Measurements from ENCODE around the gene PTPN11. TPM values are rescaled to one million over a fixed set of nuclear protein-coding genes. Genes with fewer than 3 reads are reported as not detected.
"Not testable (repeated sequence)": the region's sequence is repeated elsewhere in the genome, so short reads cannot be mapped to it uniquely, and the experiment has no call there.

PTPN11 gene
- 16.5 and 52.9 TPM in 2 replicates for total RNA-seq (2014; rRNA removed; shearing (Covaris generic); ENCODE audit: low replicate concordance)

DNA sequence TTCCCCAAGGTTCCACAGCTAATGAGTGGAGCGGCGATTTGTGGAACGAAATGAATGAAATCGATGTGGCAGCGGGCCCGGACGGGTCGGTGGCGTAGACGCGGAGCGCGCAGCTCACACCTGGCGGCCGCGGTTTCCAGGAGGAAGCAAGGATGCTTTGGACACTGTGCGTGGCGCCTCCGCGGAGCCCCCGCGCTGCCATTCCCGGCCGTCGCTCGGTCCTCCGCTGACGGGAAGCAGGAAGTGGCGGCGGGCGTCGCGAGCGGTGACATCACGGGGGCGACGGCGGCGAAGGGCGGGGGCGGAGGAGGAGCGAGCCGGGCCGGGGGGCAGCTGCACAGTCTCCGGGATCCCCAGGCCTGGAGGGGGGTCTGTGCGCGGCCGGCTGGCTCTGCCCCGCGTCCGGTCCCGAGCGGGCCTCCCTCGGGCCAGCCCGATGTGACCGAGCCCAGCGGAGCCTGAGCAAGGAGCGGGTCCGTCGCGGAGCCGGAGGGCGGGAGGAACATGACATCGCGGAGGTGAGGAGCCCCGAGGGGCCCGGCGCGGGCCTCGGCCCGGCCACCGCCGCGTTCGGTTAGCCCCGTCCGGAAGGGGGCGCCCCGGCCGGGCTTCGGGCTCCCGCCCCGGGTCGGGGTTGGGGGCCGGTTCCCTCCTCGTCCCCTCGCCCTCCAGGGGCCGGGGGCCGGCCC lies at the start of gene PTPN11:
Gene PTPN11 (plus strand): TSS at position 340 of the 689 bp plus-strand sequence. CDS start 165 bp downstream, at position 505.
- DNase-seq (ENCODE audit: low read depth) = peak; percentile 76
- in situ Hi-C loops (cut with HindIII; ENCODE audit: low pct_unique_long_range_greater_than_20kb, low sequenced_read_pairs) = no loop called here

DNA sequence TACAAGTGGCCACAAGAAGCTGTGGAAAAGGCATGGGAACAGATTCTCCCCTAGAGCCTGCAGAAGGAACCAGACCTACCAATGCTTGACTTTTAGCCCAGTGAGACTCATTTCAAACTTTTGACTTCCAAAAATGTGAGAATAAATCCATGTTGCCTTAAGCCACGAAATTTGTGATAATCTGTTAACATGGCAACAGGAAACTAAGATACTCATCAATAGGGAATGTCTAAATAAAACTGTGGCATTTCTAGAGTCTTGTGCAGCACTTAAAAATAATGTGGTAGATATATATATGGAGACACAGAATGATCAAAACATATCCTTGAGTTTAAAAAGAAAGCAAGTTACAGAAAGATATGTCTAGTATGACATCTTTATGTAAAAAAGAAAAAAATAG lies 48.5 kb upstream of the PTPN11 start:
- in situ Hi-C loops (cut with HindIII; ENCODE audit: low pct_unique_long_range_greater_than_20kb, low sequenced_read_pairs) = no loop called here
- DNase-seq (ENCODE audit: low read depth) = no peak

DNA sequence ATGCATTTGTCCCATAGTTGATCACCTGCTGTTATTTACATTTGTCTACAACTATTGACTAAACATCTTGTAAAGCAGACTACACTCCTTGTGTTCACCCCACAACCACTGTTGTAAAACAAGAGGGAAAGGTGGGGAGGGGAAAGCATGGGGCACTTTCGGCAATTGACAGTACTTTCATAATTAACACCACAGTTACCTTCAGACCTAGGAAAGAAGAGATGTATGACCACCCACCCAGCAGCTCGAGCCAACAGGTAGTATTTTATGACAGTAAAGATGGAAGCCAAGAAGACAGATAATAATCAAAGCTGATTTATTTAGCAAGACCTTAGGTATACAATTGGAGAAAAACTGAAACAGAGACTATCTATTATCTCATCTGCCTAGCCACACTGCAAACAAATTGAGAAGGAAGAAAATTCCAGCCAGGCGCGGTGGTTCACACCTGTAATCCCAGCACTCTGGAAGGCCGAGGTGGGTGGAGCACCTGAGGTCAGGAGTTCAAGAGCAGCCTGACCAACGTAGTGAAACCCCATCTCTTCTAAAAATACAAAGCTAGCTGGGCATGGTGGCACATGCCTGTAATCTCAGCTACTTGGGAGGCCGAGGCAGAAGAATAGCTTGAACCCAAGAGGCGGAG lies 47.8 kb upstream of the PTPN11 start:
- in situ Hi-C loops (cut with HindIII; ENCODE audit: low pct_unique_long_range_greater_than_20kb, low sequenced_read_pairs) = no loop called here
- DNase-seq (ENCODE audit: low read depth) = no peak

DNA sequence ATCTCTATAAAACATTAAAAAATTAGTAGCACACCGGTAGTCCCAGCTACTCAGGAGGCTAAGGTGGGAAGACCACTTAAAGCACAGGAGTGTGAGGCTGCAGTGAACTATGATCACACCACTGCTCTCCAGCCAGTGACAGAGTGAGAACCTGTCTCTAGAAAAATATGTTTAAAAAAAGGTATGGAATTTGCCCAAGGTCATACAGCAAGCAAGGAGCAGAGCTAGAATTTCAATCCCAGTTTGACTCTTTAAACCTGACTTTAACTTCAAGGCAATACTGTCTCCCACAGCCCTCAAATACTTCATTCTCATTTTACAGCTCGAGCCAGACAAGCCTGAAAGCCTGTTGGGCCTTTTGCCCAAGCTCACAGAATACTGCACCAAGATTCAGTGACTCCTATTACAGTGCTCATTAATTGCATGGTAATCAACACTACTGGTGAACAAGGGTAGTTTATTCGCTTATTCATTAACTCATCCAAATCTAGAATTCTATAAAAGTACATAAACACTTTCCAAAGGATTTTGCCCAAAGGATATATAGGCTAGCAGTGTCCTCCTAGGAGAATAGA lies 44.5 kb upstream of the PTPN11 start:
- no peak for DNase-seq (ENCODE audit: low read depth)
- in situ Hi-C loops (cut with HindIII; ENCODE audit: low pct_unique_long_range_greater_than_20kb, low sequenced_read_pairs) = no loop called here

DNA sequence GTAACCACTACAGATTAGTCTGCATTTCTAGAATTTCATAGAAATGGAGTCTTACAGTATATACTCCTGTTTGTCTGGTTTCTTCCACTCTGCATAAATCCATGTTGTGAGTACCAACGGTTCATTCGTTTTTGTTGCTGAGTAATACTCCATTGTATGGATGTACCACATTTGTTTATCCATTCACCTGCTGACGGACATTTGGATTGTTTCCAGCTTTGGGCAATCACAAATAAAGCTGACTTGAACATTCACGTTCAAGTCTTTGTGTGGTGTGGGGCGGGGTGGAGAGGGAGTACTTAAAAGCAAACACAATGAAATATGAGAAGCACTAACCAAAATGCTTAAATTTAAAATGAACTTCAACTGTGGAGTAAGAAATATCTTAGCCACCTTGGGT lies 43.6 kb upstream of the PTPN11 start:
- in situ Hi-C loops (cut with HindIII; ENCODE audit: low pct_unique_long_range_greater_than_20kb, low sequenced_read_pairs) = no loop called here
- no peak for DNase-seq (ENCODE audit: low read depth)

DNA sequence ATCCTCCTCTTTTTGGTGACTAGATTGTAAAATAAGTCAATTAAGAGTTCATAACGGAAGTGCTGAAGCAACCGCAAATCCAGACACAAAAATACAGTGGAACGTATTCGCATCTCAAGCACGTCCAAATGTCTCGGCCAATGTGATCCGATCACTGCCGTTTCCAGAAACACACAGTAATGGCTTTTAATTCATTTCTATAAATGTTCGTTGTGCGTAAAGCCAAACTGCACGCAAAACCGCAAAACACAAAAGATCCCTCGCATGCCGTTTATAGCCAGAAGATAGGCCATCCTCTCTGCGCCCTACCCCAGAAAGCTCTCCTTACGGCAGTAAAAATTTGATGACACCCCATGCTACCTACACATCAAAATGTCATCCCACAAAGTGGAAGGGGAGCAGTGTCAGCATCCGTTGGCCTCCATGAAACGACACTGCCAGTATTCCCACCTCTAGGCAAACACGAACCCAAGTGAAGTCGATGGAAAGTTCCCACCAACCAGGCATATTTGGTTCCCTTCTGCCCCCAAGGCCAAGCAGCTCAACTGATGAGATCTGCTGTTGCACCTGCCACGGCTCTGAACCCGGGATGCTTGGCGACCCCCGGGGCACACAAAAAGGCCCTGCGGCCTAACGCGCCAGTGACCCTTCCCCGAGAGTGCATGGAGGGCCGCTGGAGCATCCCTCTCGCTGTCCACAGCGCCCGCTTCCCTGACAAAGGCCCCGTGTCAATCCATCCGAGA lies 37.9 kb upstream of the PTPN11 start:
- DNase-seq (ENCODE audit: low read depth) = no peak
- in situ Hi-C loops (cut with HindIII; ENCODE audit: low pct_unique_long_range_greater_than_20kb, low sequenced_read_pairs) = no loop called here

DNA sequence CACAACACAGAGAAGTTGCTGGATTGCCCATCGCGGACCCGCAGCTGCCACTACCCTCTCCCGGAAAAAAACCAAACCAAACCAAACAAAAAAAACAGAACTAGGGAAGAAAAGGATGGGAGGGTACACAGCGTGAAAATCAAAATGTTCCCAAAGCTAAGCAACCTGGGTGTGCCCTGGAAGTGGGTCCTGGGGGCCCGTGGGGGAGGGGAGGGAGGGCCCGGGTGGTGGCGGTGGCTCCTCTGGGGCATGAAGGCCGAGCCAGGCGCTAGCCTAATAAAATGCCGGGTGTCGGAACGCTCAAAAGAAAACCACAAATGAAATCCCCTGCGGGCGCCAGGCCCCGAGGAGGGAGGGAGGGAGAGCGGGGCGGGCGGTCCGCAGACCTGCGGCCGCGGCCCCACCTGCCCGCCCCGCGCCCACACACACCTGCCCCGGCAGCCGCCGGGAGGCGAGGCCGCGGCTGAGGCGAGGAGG lies 37.3 kb upstream of the PTPN11 start:
- in situ Hi-C loops (cut with HindIII; ENCODE audit: low pct_unique_long_range_greater_than_20kb, low sequenced_read_pairs) = no loop called here
- no peak for DNase-seq (ENCODE audit: low read depth)

DNA sequence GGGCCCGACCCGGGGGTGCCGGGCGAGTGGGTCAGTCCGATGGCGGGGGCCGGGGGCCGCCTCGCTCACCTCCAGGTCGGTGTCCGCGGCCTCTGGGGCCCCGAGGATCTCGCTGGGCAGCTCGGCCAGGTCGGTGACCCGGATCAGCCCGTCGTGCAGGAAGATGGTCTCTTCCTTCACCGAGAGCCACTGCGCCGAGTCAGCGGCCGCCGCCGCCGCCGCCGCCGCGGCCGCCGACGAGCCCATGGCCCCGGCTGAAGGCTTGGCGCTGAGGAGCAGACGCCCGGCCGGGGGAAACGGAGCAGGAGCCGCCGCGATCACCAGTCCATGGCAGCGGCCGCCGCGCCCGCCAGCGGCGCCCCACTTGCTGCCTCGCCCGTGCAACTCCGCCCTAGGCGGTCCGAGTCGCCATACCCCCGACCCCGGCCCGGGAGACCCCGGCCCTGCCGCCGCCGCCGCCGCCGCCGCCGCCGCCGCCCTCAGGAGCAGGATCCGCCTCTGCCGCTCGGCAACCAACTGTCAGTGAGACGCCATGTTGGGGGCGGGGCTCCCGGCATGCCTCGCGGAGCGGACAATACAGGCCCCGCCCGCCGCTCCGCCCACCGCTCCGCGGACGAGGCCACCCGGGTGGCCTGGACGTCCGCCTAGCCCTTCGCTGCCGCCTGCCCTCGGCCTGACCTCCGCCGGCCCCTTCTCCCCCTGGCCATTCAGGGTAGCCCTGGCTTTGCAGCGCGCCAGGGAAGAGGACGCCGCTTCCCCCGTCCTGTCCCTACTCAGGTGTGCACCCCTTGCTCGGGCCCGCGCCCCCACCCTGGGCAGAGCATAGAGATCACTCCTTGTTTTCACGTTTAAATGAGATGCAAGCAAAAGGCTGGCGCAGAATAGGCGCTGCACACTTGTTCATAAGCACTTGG lies 36.6 kb upstream of the PTPN11 start, which contains the start of gene HECTD4:
Gene HECTD4 (minus strand): TSS at position 549 of the 914 bp plus-strand sequence. CDS start 303 bp downstream, at position 246.
- peak; percentile 72 for DNase-seq (ENCODE audit: low read depth)
- in situ Hi-C loops (cut with HindIII; ENCODE audit: low pct_unique_long_range_greater_than_20kb, low sequenced_read_pairs) = no loop called here

DNA sequence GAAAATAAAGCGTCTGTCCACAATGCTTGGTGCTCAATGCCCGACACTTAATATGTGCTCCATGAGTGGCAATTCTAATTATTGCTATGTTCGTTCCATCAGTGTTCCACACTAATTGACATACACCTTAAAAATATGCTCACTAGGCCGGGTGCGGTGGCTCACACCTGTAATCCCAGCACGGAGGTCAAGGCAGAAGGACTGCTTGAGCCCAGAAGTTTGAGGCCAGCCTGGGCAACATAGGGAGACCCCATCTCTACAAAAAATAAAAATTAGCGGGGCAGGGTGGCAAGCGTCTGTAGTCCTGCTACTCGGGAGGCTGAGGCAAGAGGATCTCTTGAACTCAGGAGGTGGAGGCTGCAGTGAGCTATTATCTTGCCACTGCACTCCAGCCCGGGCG lies 35.9 kb upstream of the PTPN11 start:
- DNase-seq (ENCODE audit: low read depth) = no peak
- in situ Hi-C loops (cut with HindIII; ENCODE audit: low pct_unique_long_range_greater_than_20kb, low sequenced_read_pairs) = no loop called here

DNA sequence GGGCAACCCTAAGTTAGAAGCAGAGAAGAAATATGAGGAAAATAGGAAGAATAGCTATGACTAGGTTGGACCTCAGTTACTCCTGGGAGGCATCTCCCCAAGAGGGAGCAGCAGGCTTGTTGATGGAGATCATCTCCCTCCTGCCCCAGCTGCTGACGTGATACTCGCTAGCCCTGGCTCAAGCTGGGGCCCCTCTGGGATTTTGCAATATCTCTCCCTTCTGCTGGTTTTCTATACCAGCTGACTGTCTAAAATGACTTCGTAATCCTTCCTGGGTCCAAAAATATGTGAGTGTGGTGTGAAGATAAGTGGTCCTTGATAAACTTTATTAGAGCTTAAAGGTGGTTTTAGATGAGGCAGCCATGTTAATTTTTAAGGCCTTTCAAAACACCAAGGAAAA lies 32.0 kb upstream of the PTPN11 start:
- DNase-seq (ENCODE audit: low read depth) = no peak
- in situ Hi-C loops (cut with HindIII; ENCODE audit: low pct_unique_long_range_greater_than_20kb, low sequenced_read_pairs) = no loop called here

DNA sequence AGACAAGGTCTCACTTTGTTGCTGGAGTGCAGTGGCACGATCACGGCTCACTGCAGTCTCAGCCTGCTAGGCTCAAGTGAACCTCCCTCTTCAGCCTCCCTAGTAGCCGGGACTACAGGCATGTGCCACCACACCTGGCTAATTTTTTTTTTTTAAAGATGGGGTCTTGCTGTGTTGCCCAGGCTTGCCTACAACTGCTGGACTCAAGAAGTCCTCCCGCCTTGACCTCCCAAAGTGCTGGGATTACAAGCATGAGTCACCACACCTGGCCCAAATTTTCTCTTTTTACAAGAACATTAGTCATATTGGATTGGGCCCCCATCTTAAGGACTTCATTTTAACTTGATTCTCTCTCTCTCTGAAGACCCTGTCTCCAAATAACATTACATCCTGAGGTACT lies 29.5 kb upstream of the PTPN11 start:
- no peak for DNase-seq (ENCODE audit: low read depth)
- in situ Hi-C loops (cut with HindIII; ENCODE audit: low pct_unique_long_range_greater_than_20kb, low sequenced_read_pairs) = no loop called here

DNA sequence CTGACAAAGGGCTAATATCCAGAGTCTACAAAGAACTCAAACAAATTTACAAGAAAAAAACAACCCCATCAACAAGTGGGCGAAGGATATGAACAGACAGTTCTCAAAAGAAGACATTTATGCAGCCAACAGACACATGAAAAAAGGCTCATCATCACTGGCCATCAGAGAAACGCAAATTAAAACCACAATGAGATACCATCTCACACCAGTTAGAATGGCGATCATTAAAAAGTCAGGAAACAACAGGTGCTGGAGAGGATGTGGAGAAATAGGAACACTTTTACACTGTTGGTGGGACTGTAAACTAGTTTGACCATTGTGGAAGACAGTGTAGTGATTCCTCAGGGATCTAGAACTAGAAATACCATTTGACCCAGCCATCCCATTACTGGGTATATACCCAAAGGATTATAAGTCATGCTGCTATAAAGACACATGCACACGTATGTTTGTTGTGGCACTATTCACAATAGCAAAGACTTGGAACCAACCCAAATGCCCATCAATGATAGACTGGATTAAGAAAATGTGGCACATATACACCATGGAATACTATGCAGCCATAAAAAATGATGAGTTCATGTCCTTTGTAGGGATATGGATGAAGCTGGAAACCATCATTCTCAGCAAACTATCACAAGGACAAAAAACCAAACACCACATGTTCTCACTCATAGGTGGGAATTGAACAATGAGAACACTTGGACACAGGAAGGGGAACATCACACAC lies 28.7 kb upstream of the PTPN11 start:
- DNase-seq (ENCODE audit: low read depth); in situ Hi-C loops (cut with HindIII; ENCODE audit: low pct_unique_long_range_greater_than_20kb, low sequenced_read_pairs): not testable (repeated sequence)

DNA sequence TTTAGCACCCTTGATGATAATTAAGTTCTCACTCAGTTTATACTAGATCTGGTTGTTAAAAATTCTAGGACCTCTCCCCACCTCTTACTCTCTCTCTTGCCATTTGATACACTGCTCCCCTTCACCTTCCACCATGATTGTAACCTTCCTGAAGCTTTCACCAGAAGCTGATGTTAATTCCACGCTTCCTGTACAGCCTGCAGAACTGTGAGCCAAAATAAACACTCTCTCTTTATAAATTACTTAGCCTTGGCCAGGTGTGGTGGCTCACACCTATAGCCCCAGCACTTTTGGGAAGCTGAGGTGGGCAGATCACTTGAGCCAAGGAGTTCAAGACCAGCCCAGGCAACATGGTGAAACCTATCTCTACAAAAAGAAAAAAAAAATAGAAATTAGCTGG lies 25.4 kb upstream of the PTPN11 start:
- DNase-seq (ENCODE audit: low read depth) = no peak
- in situ Hi-C loops (cut with HindIII; ENCODE audit: low pct_unique_long_range_greater_than_20kb, low sequenced_read_pairs) = no loop called here

DNA sequence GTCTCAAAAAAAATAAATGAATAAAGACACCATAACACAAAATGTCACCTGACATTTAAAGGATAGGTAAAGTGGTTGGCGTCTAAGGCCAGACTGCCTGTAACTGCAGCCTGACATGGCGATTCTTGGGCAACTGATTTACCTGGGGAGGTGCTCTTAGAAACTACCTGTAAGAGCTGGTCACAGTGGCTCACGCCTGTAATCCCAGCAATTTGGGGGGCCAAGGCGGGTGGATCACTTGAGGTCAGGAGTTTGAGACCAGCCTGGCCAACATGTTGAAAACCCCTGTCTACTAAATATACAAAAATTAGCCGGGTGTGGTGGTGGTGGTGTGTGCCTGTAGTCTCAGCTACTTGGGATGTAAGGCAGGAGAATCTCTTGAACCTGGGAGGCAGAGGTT lies 17.7 kb upstream of the PTPN11 start:
- no peak for DNase-seq (ENCODE audit: low read depth)
- in situ Hi-C loops (cut with HindIII; ENCODE audit: low pct_unique_long_range_greater_than_20kb, low sequenced_read_pairs) = no loop called here

DNA sequence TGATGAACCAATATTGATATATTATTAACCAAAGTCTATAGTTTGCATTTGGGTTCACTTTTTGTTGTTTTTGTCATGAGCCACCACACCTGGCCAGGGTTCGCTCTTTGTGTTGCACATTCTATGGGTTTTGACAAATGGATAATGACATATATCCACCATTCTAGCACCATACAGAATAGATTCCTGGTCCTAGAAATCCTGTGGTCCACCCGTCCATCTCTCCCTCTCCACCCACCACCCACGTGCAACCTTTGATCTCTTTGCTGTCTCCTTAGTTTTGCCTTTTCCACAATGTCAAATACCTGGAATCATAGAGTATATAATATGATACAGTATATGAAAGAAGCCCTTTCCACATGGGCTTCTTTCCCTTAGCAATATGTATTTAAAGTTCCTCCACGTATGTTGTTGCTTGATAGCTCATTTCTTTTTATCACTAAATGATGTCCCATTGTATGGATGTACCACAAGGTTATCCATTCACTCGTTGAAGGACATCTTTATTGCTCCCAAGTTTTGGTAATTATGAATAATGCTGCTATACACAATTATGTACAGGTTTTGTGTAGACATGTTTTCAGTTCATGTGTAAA lies 16.7 kb upstream of the PTPN11 start:
- no peak for DNase-seq (ENCODE audit: low read depth)
- in situ Hi-C loops (cut with HindIII; ENCODE audit: low pct_unique_long_range_greater_than_20kb, low sequenced_read_pairs) = no loop called here

DNA sequence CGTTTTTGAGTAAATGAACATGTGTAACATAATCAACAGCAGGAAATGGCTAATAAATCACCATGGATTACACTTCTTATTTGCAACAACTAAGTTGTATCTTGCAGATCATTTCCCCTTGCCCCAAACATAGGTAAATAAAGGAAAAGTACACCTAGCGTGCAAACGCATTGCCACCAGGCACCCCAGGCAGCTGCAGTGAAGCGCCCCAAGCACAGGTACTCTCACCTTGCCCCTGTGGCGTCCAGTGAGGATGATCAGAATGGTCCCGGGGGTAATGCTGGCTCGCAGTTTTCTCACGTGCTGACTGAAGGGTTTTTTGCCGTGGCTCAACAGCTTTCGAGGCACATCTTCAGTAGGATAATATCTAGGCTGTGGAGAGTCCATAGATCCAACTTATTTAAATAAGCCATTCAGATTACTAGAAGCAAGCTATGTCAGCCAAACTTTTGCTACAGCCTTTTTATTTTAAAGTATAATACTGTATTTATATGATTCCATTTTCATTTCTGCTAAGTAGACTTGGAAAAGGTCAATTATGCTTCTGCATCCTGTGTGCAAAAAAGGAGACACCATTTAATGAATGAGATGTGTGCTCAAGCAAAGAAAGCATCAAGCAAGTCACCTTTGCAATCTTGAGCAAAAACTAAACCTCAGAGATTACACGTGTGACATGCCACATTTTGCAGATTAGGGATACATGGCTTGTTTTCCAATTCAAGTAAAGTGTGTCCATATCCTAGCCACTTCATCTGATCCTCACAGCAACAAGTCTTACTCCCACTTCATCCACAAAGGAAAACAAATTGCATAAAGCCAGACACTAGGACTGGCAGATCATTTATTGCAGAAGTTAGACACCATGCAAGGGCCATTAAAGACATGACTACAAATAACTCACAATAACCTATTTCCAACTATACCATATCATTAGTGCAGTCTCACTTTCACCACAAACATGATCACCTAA lies 11.9 kb upstream of the PTPN11 start:
- no peak for DNase-seq (ENCODE audit: low read depth)
- in situ Hi-C loops (cut with HindIII; ENCODE audit: low pct_unique_long_range_greater_than_20kb, low sequenced_read_pairs) = no loop called here

Data from Caki2 (cell line).